PC-3 (cell line): ENCODE results near the gene BASP1.

Source experiments
- CTCF ChIP-seq: fragments of 300-600 bp; sonication (generic); conservative IDR thresholded peaks from 2 replicates; pipeline ENCODE4 v1.5.1; 2017; ENCODE audit warnings: antibody characterized with exemption, low read depth, mild to moderate bottlenecking, low read length
- EZH2 ChIP-seq: fragments of 300-600 bp; sonication (generic); IDR thresholded peaks from one replicate; pipeline ENCODE4 v1.6.1; 2017; ENCODE audit warnings: antibody characterized with exemption, mild to moderate bottlenecking, low read length; ENCODE audit not compliant: unreplicated experiment

- TF ChIP-seq EZH2 (no peak), CTCF (no peak)
Measured at GRCh38 chr5:17235731-17236330, 18.4 kb downstream of the BASP1 start.
